Activated B cell treated with CpG ODN at 0.5 μM for 24 hours (primary cell): ENCODE measurements around the gene DENND2D. TPM values are rescaled to one million over a fixed set of nuclear protein-coding genes. Genes with fewer than 3 reads are reported as not detected.

ENCODE experiments used
- ATAC-seq: fragments of 200-7000 bp; cut with Tn5 transposase; one replicate; pipeline ENCODE4 v1.10.0; 2021; ENCODE audit warnings: low read depth, mild to moderate bottlenecking, moderate library complexity
- CTCF ChIA-PET: fragments of 350-600 bp; sonication (Branson Sonifier 250); formaldehyde crosslinking; loops from one replicate; lab custom pipeline; 2021; ENCODE audit warnings: antibody characterized with exemption; lab: Charles Lee
- POLR2A ChIA-PET: fragments of 350-600 bp; sonication (Branson Sonifier 250); formaldehyde crosslinking; loops from one replicate; lab custom pipeline; 2021; ENCODE audit warnings: antibody characterized with exemption; lab: Charles Lee
- DNase-seq: peaks from one replicate; pipeline ENCODE4 v3.0.0; 2022
- H3K27ac Mint-ChIP-seq: one replicate; pipeline ENCODE4 v1.8.0; 2020; ENCODE audit warnings: mixed read lengths
- H3K27me3 Mint-ChIP-seq: one replicate; pipeline ENCODE4 v1.8.0; 2021; ENCODE audit warnings: mixed read lengths
- H3K36me3 Mint-ChIP-seq: one replicate; pipeline ENCODE4 v1.8.0; 2021; ENCODE audit warnings: low read depth, mixed read lengths
- H3K4me1 Mint-ChIP-seq: one replicate; pipeline ENCODE4 v1.8.0; 2021; ENCODE audit warnings: mixed read lengths
- H3K4me3 Mint-ChIP-seq: one replicate; pipeline ENCODE4 v1.8.0; 2020; ENCODE audit warnings: mild to moderate bottlenecking, mixed read lengths
- H3K9me3 Mint-ChIP-seq: one replicate; pipeline ENCODE4 v1.8.0; 2020; ENCODE audit warnings: mixed read lengths
- CTCF ChIP-seq: fragments of 200-600 bp; IDR thresholded peaks from one replicate; pipeline ENCODE4 v1.8.0; 2022; ENCODE audit warnings: antibody characterized with exemption, mild to moderate bottlenecking
- intact Hi-C: fragments of 100-400 bp; cut with micrococcal nuclease; formaldehyde crosslinking; loops from one replicate; pipeline ENCODE4 v1.15.1; 2024
- total RNA-seq: library from RNA; stranded (reverse); gene quantifications from 2 replicates; pipeline ENCODE4 v1.2.3, GENCODE V29; 2022

Gene DENND2D
- total RNA-seq, 1 donor from 2014 or later: 58.6 TPM

- POLR2A ChIA-PET: interaction anchor here (0.7 to 1.0 kb wide), 3 partner anchors 11 to 752 kb away, joined by 3 to 10 read pairs (median 5); no protein-coding TSS in a partner anchor
- intact Hi-C loops: loop anchor here (2.0 kb wide), 1 partner anchor 14 kb away; no protein-coding TSS in a partner anchor
- H3K4me1 Mint-ChIP-seq: peaks cover 26% of the 10 kb centered on the region
- ATAC-seq (no peak), DNase-seq (no peak)
- H3K27ac Mint-ChIP-seq: peak overlapping the region; percentile 48
- H3K4me3 Mint-ChIP-seq: no peak overlapping the region
- no peak for TF ChIP-seq CTCF
- H3K36me3 Mint-ChIP-seq: peaks cover 67% of the 10 kb centered on the region
- no peaks in the 10 kb centered on the region for H3K9me3 Mint-ChIP-seq
- H3K27me3 Mint-ChIP-seq: no peaks in the 10 kb centered on the region
- CTCF ChIA-PET: interaction anchor here (1.3 kb wide), 1 partner anchor 57 kb away, joined by 4 read pairs; no protein-coding TSS in a partner anchor
Observed at GRCh38 chr1:111162488-111162880, 38.0 kb downstream of the DENND2D start.

GRCh38 chr1:111161843-111162487 is 38.5 kb downstream of the DENND2D start:
- H3K27me3 Mint-ChIP-seq: no peaks in the 10 kb centered on the region
- TF ChIP-seq CTCF: no peak
- ChIA-PET CTCF (interaction anchor here (0.7 to 1.3 kb wide), 2 partner anchors 17 to 58 kb away, joined by 3 to 4 read pairs; no protein-coding TSS in a partner anchor), POLR2A (interaction anchor here (1.0 kb wide), 1 partner anchor 11 kb away, joined by 3 read pairs; no protein-coding TSS in a partner anchor)
- no peak overlapping the region for H3K4me3 Mint-ChIP-seq
- DNase-seq (no peak), ATAC-seq (no peak)
- intact Hi-C loops: loop anchor here (2.0 kb wide), 2 partner anchors 15 kb away; no protein-coding TSS in a partner anchor
- H3K27ac Mint-ChIP-seq: peak overlapping the region; percentile 46
- no peaks in the 10 kb centered on the region for H3K9me3 Mint-ChIP-seq
- H3K4me1 Mint-ChIP-seq: peaks cover 26% of the 10 kb centered on the region
- peaks cover 67% of the 10 kb centered on the region for H3K36me3 Mint-ChIP-seq

DNA sequence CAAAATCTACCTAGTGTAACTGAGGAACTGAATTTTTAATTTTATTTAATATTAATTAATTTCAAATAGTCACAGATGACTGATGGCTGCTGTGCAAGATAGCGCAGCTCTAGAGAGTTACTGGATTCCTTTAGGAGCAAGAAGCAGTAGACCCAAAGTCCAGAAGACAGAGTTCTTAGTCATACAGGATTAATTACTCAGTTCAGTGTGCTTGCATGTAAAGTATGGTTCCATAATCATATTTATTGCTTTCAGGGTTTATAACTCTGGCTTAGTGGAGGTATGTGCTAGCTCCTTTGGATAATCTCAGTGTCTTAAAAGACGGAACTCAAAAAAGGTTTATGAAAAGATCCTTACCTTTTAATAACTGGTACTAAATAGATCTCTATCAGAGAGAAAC is 43.0 kb downstream of the DENND2D start:
- no peak overlapping the region for H3K4me3 Mint-ChIP-seq
- peaks cover 55% of the 10 kb centered on the region for H3K4me1 Mint-ChIP-seq
- intact Hi-C loops: no loop called here
- H3K9me3 Mint-ChIP-seq: no peaks in the 10 kb centered on the region
- H3K36me3 Mint-ChIP-seq: peaks cover 79% of the 10 kb centered on the region
- POLR2A ChIA-PET: interaction anchor here (1.4 kb wide), 1 partner anchor 17 kb away, joined by 4 read pairs; no protein-coding TSS in a partner anchor
- DNase-seq (no peak), ATAC-seq (no peak)
- H3K27me3 Mint-ChIP-seq: no peaks in the 10 kb centered on the region
- CTCF ChIA-PET: no interaction called here
- H3K27ac Mint-ChIP-seq: no peak overlapping the region
- no peak for TF ChIP-seq CTCF

GRCh38 chr1:111154021-111154999 is 46.1 kb downstream of the DENND2D start:
- ATAC-seq (no peak), DNase-seq (no peak)
- POLR2A ChIA-PET: interaction anchor here (0.6 to 5.5 kb wide), 3 partner anchors 14 to 75 kb away, joined by 3 to 39 read pairs (median 5); partner anchors contain the start of genes CEPT1 and DRAM2
- Mint-ChIP-seq H3K4me1 (peaks cover 76% of the 10 kb centered on the region), H3K27me3 (no peaks in the 10 kb centered on the region), H3K4me3 (peak overlapping the region; percentile 29), H3K27ac (peak overlapping the region; percentile 77), H3K9me3 (no peaks in the 10 kb centered on the region), H3K36me3 (peaks cover 82% of the 10 kb centered on the region)
- CTCF ChIA-PET: interaction anchor here (1.1 to 1.6 kb wide), 2 partner anchors 71 to 124 kb away, joined by 4 to 5 read pairs; no protein-coding TSS in a partner anchor
- no peak for TF ChIP-seq CTCF
- intact Hi-C loops: no loop called here
